SU-DHL-6 (cell line): ENCODE results near the gene CREBBP.

Experiments used
- H2AFZ ChIP-seq: fragments of 200-600 bp; sonication (generic); 2 replicates; pipeline ENCODE4 v1.6.1; 2014; ENCODE audit warnings: low read depth, mild to moderate bottlenecking, moderate library complexity, mixed read lengths, antibody characterized with exemption, low read length; ENCODE audit not compliant: severe bottlenecking
- H3F3A ChIP-seq: fragments of 200-600 bp; shearing (Covaris generic); 2 replicates; pipeline ENCODE4 v1.6.0; 2016; ENCODE audit warnings: antibody characterized with exemption, mild to moderate bottlenecking; ENCODE audit not compliant: insufficient read depth
- H3K27ac ChIP-seq: fragments of 200-600 bp; sonication (generic); 2 replicates; pipeline ENCODE4 v1.5.1; 2016; ENCODE audit warnings: low read depth, mild to moderate bottlenecking, low read length, moderate library complexity, mixed read lengths
- H3K27me3 ChIP-seq: fragments of 200-600 bp; sonication (generic), shearing (Covaris generic); 2 replicates; pipeline ENCODE4 v1.6.0; 2014; ENCODE audit warnings: mild to moderate bottlenecking, low read length
- H3K36me3 ChIP-seq: fragments of 200-600 bp; sonication (generic); 2 replicates; pipeline ENCODE4 v1.6.1; 2014; ENCODE audit warnings: mild to moderate bottlenecking, low read length, mixed read lengths
- H3K4me2 ChIP-seq: fragments of 300-600, 200-600 bp; shearing (Covaris generic), sonication (generic); 2 replicates; pipeline ENCODE4 v1.6.0; 2014; ENCODE audit warnings: low read length, low read depth, mild to moderate bottlenecking; ENCODE audit not compliant: poor library complexity, severe bottlenecking
- H3K4me3 ChIP-seq: fragments of 200-600 bp; sonication (generic); 2 replicates; pipeline ENCODE4 v1.5.1; 2014; ENCODE audit warnings: antibody characterized with exemption, low read length, mild to moderate bottlenecking, mixed read lengths; ENCODE audit not compliant: insufficient read depth, poor library complexity, severe bottlenecking
- H3K79me2 ChIP-seq: fragments of 200-600 bp; sonication (generic); 2 replicates; pipeline ENCODE4 v1.6.1; 2014; ENCODE audit warnings: mild to moderate bottlenecking, low read length, moderate library complexity; ENCODE audit not compliant: insufficient read depth
- H3K9ac ChIP-seq: fragments of 200-600 bp; sonication (generic); 2 replicates; pipeline ENCODE4 v1.7.0; 2014; ENCODE audit warnings: mild to moderate bottlenecking, low read length
- H3K9me2 ChIP-seq: fragments of 200-600 bp; sonication (generic); replicated peaks from 2 replicates; pipeline ENCODE4 v1.6.1; 2014; ENCODE audit warnings: low read length; ENCODE audit not compliant: insufficient read depth
- H3K9me3 ChIP-seq: fragments of 200-600 bp; sonication (generic); 2 replicates; pipeline ENCODE4 v1.6.1; 2014; ENCODE audit warnings: low read length, mixed read lengths; ENCODE audit not compliant: insufficient read depth
- H4K20me1 ChIP-seq: fragments of 200-600 bp; sonication (generic); 2 replicates; pipeline ENCODE4 v1.6.1; 2014; ENCODE audit warnings: low read depth, mild to moderate bottlenecking, antibody characterized with exemption, low read length, moderate library complexity, mixed read lengths
- CTCF ChIP-seq: fragments of 200-600 bp; sonication (generic); IDR thresholded peaks from one replicate; pipeline ENCODE4 v1.5.1; 2017; ENCODE audit warnings: antibody characterized with exemption, mild to moderate bottlenecking, low read length, moderate library complexity; ENCODE audit not compliant: insufficient read depth, poor library complexity, severe bottlenecking
- EZH2phosphoT487 ChIP-seq: fragments of 200-600 bp; sonication (generic), shearing (Covaris generic); conservative IDR thresholded peaks from 2 replicates; pipeline ENCODE4 v1.6.1; 2018; ENCODE audit warnings: mild to moderate bottlenecking, antibody characterized with exemption, low read length, moderate library complexity, mixed read lengths

The CREBBP gene

GRCh38 chr16:3696425-3697218, 183.9 kb downstream of the CREBBP start:
- no peak overlapping the region for H2AFZ ChIP-seq
- H4K20me1 ChIP-seq, result no peaks in the 10 kb centered on the region
- H3K9ac ChIP-seq, result no peak overlapping the region
- no peaks in the 10 kb centered on the region for H3K27me3 ChIP-seq
- no peak overlapping the region for H3K4me2 ChIP-seq
- H3K36me3 ChIP-seq, result no peaks in the 10 kb centered on the region
- no peaks in the 10 kb centered on the region for H3K9me2 ChIP-seq
- no peak overlapping the region for H3K27ac ChIP-seq
- no peaks in the 10 kb centered on the region for H3K9me3 ChIP-seq
- peaks cover 3% of the 10 kb centered on the region; the same call in 1 of the 2 replicates for H3F3A ChIP-seq
- no peak overlapping the region for H3K4me3 ChIP-seq
- peaks cover 73% of the 10 kb centered on the region for H3K79me2 ChIP-seq
- TF ChIP-seq EZH2phosphoT487 (no peak), CTCF (no peak)

- no peak overlapping the region for H2AFZ ChIP-seq
- no peaks in the 10 kb centered on the region for H3K9me3 ChIP-seq
- no peak overlapping the region for H3K27ac ChIP-seq
- peaks cover 3% of the 10 kb centered on the region; the same call in 1 of the 2 replicates for H3F3A ChIP-seq
- no peaks in the 10 kb centered on the region for H4K20me1 ChIP-seq
- no peak overlapping the region for H3K4me3 ChIP-seq
- H3K4me2 ChIP-seq, result no peak overlapping the region
- TF ChIP-seq CTCF, result no peak
- TF ChIP-seq EZH2phosphoT487, result no peak
- H3K9ac ChIP-seq, result no peak overlapping the region
- no peaks in the 10 kb centered on the region for H3K36me3 ChIP-seq
- H3K9me2 ChIP-seq, result no peaks in the 10 kb centered on the region
- H3K27me3 ChIP-seq, result no peaks in the 10 kb centered on the region
- peaks cover 64% of the 10 kb centered on the region for H3K79me2 ChIP-seq
These were observed 184.7 kb downstream of the CREBBP start for GRCh38 chr16:3695610-3696369.

GRCh38 chr16:3694051-3694450, 186.5 kb downstream of the CREBBP start:
- Histone ChIP-seq H3K4me3 (no peak overlapping the region), H4K20me1 (no peaks in the 10 kb centered on the region), H3K36me3 (peaks cover 4% of the 10 kb centered on the region; the same call in 1 of the 2 replicates), H3K27ac (no peak overlapping the region), H3K9ac (no peak overlapping the region), H3F3A (peaks cover 3% of the 10 kb centered on the region; the same call in 1 of the 2 replicates), H3K9me2 (no peaks in the 10 kb centered on the region), H3K9me3 (no peaks in the 10 kb centered on the region), H3K79me2 (peaks cover 50% of the 10 kb centered on the region), H3K27me3 (no peaks in the 10 kb centered on the region), H3K4me2 (no peak overlapping the region), H2AFZ (no peak overlapping the region)
- no peak for TF ChIP-seq CTCF
- no peak for TF ChIP-seq EZH2phosphoT487
